ENCODE measurements around the gene XYLT1.
A peak's percentile ranks its signal among the peaks of the same experiment; 100 is the strongest.

Gene XYLT1

GRCh38 chr16:17070882-17071592, 399.7 kb downstream of the XYLT1 start:
- peak; percentile 87 for DNase-seq

GRCh38 chr16:17069681-17070080, 401.1 kb downstream of the XYLT1 start:
- DNase-seq, result no peak

GRCh38 chr16:17068524-17068923, 402.2 kb downstream of the XYLT1 start:
- DNase-seq, result no peak

- no peak for DNase-seq
Measured at GRCh38 chr16:17067882-17068281, 402.9 kb downstream of the XYLT1 start.

GRCh38 chr16:17063201-17064139, 407.3 kb downstream of the XYLT1 start:
- no peak for DNase-seq

DNA sequence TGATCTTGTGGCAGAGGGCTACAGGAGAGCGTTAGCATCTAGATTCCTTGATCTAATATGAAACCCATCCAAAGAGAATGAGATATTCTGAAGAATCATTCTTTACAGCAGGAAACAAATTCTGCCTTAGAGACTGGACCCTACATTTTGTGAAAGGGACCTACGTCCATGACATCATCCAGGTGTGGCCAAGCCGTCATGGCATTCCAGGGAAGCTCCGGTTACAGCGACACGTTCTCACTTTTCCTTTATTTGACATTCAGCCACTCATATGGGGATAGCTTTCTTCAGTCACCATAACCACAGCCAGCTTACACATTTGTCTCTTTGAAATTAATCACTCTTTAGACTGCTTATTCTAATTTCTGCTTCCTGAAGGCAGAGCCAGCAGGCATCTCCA, 408.1 kb downstream of the XYLT1 start:
- no peak for DNase-seq

GRCh38 chr16:17061326-17061725, 409.4 kb downstream of the XYLT1 start:
- no peak for DNase-seq

- no peak for DNase-seq
Measured at GRCh38 chr16:17058471-17058870, 412.3 kb downstream of the XYLT1 start.

DNA sequence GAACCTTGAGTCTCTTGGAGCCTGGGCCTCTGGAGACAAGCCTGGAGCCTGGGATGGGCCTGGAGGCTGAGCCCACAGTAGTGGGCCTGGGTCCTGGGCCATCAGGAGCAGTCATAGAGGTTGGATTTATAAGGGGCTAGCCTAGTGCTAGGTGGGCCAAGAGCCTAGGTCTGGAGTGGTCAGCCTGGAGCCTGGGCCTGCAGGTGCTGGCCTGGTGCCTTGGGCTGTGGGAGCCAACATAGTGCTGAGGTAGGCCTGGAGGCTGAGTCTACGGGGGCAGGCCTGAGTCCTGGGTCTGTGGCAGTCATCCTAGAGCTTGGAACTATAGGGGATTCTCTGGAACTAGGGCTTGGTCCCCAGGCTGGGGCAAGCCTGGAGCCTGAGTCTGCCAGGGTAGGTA, 414.1 kb downstream of the XYLT1 start:
- DNase-seq, result no peak

DNA sequence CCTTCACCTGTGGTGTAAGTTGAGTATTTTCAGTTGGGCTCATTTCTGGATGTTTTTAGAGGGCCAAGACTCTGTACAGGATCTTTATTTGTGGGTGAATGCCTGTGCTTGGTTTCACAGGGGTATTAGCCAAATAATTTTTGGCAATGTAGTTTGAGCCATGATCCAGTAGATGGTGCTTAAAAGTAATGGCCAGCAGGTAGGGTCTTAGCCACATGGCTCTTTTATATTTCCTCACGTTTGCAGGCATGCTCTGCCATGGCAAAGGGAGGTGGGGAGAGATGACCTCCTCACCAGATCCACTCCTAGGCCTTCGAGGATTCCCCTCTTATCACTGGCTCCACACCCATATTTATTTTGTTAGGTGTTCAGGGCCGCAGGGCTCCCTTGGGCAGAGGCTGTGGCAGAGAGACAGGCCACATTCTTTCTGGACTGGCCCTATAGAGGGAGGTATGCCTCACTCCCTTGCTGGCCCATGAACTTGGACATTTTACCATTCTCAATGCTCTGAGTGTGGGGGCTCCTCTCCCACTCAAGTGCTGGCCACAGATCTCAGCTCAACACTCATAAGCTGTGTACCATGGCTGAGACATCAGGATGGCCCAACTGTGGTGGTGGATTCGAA, 417.1 kb downstream of the XYLT1 start:
- no peak for DNase-seq
